Fibroblast of mammary gland (primary cell): ENCODE measurements around the gene DNAI2.

Experiments
- DNase-seq: peaks from one replicate; pipeline ENCODE4 v3.0.0-alpha.2; 2010; ENCODE audit warnings: low read depth
- H3K4me3 ChIP-seq: 2 replicates; pipeline ENCODE4 v1.5.1; 2011; ENCODE audit warnings: low read depth, mild to moderate bottlenecking, low read length, moderate library complexity; ENCODE audit not compliant: control insufficient read depth
- TF ChIP-seq, protein P1 (sequence below): conservative IDR thresholded peaks from 2 replicates; pipeline ENCODE4 v1.5.1; 2011; ENCODE audit warnings: low read depth, low read length, inconsistent platforms; ENCODE audit not compliant: control insufficient read depth, insufficient read depth

DNAI2 gene

DNA sequence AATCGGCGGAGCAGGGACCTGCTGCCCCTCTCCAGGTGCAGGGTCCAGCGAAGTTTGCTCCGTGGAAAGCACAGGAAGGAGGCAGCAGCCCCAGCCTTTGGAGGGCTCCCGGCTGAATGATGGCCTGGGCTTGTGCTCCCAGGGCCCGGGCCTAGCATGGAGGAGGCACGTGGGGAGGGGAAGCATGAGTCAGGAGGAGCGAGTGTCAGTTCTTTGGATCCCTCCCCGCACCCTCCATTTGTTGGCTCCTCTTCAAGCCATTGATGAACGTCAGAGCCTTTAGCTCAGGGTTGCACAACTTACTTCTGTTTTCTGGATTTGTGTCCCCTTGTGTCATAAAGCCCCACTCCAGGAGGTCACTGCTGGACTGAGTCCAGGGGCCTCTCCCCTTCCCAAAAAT is 34.9 kb upstream of the DNAI2 start:
- TF ChIP-seq, protein P1, sequence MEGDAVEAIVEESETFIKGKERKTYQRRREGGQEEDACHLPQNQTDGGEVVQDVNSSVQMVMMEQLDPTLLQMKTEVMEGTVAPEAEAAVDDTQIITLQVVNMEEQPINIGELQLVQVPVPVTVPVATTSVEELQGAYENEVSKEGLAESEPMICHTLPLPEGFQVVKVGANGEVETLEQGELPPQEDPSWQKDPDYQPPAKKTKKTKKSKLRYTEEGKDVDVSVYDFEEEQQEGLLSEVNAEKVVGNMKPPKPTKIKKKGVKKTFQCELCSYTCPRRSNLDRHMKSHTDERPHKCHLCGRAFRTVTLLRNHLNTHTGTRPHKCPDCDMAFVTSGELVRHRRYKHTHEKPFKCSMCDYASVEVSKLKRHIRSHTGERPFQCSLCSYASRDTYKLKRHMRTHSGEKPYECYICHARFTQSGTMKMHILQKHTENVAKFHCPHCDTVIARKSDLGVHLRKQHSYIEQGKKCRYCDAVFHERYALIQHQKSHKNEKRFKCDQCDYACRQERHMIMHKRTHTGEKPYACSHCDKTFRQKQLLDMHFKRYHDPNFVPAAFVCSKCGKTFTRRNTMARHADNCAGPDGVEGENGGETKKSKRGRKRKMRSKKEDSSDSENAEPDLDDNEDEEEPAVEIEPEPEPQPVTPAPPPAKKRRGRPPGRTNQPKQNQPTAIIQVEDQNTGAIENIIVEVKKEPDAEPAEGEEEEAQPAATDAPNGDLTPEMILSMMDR: no peak
- peak; percentile 89 for DNase-seq
- H3K4me3 ChIP-seq: no peak overlapping the region

DNA sequence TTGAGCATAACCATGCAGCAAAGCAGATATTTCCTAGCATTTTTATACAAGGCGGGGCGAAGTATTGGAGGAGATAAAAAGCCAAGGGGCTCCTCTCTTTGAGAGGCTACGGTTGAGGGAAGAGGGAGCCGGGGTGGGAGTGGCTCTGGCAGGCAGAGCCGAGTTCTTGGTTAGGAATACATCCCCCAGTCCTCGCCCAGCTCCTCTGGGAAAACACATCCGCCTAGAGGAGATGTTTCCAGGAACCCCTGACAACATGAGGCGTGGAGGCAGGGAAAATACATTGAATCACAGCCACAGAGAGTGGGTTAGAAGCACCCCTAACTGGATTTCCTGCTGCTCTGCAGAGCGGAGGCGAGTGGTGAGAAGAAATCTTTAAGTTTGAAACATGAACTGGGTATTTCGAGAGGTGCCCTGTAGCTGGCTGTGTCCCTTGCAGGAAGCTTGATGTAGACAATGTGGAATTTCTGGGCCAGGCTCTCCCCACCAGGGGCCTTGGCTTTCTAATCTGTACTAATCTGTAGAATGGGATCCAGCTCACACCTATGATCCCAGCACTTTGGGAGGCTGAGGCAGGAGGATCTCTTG is 33.3 kb upstream of the DNAI2 start:
- TF ChIP-seq, protein P1: no peak
- DNase-seq: peak; percentile 83
- no peak overlapping the region for H3K4me3 ChIP-seq

DNA sequence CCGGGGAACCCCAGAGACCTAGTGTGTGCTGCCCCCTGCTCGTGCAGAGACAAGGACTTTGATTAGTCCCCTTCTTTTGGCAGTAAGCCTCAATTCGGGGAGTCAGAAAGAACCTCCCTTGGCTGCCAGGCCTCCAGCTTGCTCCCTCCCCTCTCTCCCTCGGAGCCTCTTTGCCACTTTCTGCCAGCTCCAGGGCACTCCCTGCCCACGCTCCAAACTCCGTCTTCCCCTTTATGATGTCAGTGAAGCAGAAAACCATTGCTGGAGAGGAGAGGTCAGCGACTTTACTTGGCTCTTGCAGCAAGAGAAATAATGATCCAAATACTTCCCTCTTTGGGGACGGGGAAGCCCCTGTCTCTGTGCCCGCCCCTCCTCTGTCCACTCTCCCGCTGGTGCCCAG is 32.6 kb upstream of the DNAI2 start:
- peak; percentile 20 for DNase-seq
- TF ChIP-seq, protein P1: no peak
- H3K4me3 ChIP-seq: no peak overlapping the region

DNA sequence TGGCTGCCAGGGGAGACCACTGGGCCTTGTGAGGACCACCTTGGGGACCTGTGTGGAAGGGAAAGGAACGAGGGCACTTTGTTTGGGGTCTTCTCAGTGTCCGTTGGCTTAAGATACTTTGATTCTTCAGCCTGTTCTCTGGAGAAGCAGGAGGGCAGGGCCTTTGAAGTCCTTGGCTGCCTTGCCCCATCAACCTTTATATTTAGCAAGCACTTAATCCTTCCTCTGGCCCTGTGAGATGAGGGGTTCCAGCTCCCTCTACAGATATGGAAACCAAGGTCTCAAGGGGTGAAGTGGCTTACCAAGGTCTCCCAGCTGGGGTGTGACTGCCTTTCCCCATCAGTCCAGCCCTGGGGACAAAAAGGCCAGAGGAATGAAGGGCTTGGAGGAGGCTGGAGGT is 32.2 kb upstream of the DNAI2 start:
- DNase-seq: no peak
- H3K4me3 ChIP-seq: no peak overlapping the region
- TF ChIP-seq, protein P1: no peak

DNA sequence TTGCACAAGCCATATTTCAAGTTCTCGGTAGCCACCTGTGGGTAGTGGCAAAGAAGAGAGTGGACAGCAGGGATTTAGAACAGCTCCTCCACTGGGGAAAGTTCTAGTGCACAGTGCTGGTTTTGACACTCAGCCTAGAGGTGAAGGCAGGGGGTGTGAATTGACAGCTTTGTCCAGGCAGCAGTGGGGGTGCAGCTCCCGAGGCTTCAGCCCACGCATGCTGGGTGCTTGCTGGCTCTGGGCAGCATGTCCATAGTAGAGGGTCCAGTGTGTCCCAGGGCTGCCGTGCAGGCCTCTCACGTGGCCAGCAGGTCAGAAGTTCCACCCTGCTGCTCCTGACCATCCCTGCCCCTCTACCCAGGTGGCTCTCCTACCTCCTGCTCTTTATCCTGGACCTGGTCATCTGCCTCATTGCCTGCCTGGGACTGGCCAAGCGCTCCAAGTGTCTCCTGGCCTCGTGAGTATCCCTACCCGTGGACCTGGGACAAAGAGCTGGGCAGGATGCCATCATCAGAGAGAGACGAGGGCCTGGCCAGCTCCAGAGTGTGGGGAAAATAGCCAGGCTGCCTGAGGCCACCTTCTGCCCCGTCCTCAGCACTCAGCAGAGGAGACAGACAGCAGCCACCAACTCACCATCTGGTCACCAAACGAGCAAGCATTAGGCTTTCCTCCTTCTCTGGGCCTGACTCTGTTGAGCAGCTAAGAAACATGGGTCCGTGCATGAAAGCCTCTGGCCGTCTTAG is 30.9 kb upstream of the DNAI2 start:
- H3K4me3 ChIP-seq: no peak overlapping the region
- no peak for DNase-seq
- TF ChIP-seq, protein P1: no peak

DNA sequence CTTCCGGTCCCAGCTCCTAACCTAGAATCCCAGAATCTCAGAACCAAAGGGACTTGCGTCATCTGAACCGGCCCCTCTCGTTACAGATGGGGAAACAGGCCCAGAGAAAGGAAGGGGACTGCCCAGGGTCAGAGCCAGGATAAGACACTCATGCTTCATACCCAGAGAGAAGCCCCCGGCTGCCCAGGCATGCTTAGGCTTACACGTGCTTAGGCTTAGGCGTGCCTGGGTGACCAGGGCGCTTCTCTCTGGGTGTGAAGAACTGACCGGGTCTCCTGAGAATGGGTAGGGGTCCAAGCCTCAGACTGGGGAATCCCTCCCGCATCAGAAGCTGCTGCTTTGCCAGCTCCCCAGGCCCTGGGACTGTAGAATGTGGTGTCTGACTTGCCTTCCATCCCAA is 29.9 kb upstream of the DNAI2 start:
- TF ChIP-seq, protein P1: no peak
- DNase-seq: no peak
- no peak overlapping the region for H3K4me3 ChIP-seq

DNA sequence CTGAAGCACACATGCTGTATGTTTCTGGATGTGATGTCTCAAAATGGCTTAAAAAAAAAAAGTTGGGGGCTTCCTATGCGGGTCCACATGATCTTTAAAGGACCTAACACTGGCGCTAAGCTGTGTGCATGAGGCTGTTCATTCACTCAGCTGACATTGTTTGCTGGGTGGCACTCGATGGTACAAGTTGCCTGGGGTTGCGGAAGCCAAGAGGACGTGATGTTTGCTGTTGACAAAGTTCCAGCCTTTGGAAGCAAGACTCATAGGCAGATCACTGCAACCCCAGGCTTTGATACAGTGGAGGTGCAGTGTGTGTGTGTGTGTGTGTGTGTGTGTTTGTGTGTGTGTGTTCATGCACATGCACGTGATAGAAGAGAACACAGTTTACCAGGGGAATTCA is 29.5 kb upstream of the DNAI2 start:
- no peak for DNase-seq
- H3K4me3 ChIP-seq: no peak overlapping the region
- TF ChIP-seq, protein P1: no peak
